ENCODE measurements around the gene TMEM97.

The TMEM97 gene

DNA sequence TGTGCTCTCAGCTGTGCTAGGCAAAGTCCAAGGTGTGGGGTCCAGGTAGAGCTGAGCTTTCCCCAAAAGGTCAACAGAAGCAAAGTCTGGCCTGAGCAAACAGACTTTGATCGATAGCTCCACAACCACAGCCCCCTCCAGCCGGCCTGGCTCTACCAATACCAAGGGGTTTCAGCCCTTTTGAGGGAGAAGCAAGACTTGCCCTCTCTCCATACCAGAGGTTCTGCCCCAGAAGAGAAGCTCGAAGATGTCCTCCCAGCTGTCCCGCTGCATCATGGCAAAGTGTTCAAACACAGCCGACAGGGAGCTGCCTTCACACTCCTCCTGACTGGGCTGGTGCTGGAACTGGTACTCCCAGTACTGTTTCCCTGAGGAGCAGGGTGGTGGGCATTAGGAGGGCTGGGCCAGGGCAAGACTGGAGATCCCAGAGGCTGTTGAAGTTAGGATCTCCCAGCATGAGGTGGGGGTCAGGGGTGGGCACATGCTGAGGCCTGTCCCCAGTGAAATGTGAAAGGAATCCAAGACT is 49.4 kb downstream of the TMEM97 start:
- Histone ChIP-seq H3K9me3 (ENCODE audit: control insufficient read depth in 1 of 2, low read length in 2 of 2) (no peaks in the 10 kb centered on the region), H3K36me3 (ENCODE audit: control insufficient read depth in 1 of 2, insufficient read depth in 2 of 2, low read length in 2 of 2) (peaks cover 7 to 23% of the 10 kb centered on the region in 2 donors), H3K4me3 (ENCODE audit: low read depth in 1 of 2, low read length in 2 of 2) (no peak overlapping the region), H3K27ac (ENCODE audit: low read length) (no peak overlapping the region), H3K27me3 (ENCODE audit: low read depth, low read length) (peaks cover 5% of the 10 kb centered on the region), H3K4me1 (ENCODE audit: control insufficient read depth in 1 of 2, insufficient read depth in 2 of 2, low read length in 2 of 2) (peaks cover 13 to 15% of the 10 kb centered on the region in 2 donors)

DNA sequence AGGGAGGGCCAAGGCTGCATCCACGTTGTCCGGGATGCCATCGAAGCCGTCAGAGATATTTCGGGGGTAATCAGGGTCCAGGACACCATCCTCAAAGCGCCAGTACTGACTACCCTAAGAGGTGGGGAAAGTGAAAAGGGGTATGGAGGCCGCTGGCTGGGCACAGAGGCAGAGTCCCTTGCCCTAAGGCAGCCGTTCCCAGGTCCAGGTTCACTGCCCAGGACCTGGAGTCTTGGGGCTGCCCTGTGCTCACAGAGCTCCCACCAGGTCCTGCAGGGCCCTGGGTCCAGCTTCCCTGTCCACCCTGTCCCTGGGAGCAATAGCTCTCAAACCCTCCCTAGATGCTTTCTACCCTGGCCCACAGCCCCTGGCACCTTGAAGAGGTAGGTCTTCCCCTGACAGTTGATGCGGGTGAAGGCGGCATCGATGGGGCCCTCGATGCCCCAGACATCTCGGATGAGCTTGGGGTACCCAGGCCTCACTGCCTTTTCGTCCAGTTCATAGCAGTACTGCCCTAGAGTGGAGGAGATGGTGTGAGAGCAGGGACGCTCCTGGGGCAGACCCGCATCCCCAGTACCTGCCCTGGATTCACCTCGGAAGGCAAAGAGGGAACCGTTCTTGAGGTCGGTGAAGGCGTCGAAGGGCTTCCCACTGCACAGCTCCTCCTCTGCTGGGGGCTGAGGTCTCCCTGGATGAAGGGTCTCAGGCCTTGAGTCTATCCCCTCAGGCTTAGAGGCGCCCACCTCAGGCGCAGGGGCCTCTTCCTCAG is 50.1 kb downstream of the TMEM97 start:
- H3K27ac ChIP-seq (ENCODE audit: low read length) = no peak overlapping the region
- no peaks in the 10 kb centered on the region for H3K9me3 ChIP-seq (ENCODE audit: control insufficient read depth in 1 of 2, low read length in 2 of 2)
- H3K4me1 ChIP-seq (ENCODE audit: control insufficient read depth in 1 of 2, insufficient read depth in 2 of 2, low read length in 2 of 2) = peaks cover 16% of the 10 kb centered on the region in 2 donors
- peaks cover 5% of the 10 kb centered on the region for H3K27me3 ChIP-seq (ENCODE audit: low read depth, low read length)
- H3K4me3 ChIP-seq (ENCODE audit: low read depth in 1 of 2, low read length in 2 of 2) = no peak overlapping the region
- H3K36me3 ChIP-seq (ENCODE audit: control insufficient read depth in 1 of 2, insufficient read depth in 2 of 2, low read length in 2 of 2) = peaks cover 0 to 16% of the 10 kb centered on the region in 2 donors

DNA sequence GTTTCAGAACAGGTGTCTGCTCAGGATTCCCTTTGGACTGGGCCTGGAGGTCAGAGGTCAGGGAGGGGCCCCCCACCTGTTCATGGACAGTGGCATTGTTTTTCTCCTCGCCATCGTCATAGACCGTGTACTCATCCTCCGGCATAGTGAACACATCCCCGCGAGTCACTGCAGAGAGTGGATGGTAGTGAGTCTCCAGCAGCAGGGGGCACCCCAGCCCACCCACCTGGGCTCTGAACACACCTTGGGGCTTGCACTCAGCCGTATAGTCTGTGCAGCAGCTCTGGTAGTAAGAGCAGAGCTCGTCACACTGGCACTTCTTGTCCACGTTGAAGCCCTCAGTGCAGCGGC is 50.7 kb downstream of the TMEM97 start:
- H3K4me3 ChIP-seq (ENCODE audit: low read depth in 1 of 2, low read length in 2 of 2) = no peak overlapping the region
- peaks cover 5% of the 10 kb centered on the region for H3K27me3 ChIP-seq (ENCODE audit: low read depth, low read length)
- H3K9me3 ChIP-seq (ENCODE audit: control insufficient read depth in 1 of 2, low read length in 2 of 2) = no peaks in the 10 kb centered on the region
- H3K27ac ChIP-seq (ENCODE audit: low read length) = no peak overlapping the region
- H3K36me3 ChIP-seq (ENCODE audit: control insufficient read depth in 1 of 2, insufficient read depth in 2 of 2, low read length in 2 of 2) = peaks cover 0 to 12% of the 10 kb centered on the region in 2 donors
- peaks cover 16% of the 10 kb centered on the region in 2 donors for H3K4me1 ChIP-seq (ENCODE audit: control insufficient read depth in 1 of 2, insufficient read depth in 2 of 2, low read length in 2 of 2)

DNA sequence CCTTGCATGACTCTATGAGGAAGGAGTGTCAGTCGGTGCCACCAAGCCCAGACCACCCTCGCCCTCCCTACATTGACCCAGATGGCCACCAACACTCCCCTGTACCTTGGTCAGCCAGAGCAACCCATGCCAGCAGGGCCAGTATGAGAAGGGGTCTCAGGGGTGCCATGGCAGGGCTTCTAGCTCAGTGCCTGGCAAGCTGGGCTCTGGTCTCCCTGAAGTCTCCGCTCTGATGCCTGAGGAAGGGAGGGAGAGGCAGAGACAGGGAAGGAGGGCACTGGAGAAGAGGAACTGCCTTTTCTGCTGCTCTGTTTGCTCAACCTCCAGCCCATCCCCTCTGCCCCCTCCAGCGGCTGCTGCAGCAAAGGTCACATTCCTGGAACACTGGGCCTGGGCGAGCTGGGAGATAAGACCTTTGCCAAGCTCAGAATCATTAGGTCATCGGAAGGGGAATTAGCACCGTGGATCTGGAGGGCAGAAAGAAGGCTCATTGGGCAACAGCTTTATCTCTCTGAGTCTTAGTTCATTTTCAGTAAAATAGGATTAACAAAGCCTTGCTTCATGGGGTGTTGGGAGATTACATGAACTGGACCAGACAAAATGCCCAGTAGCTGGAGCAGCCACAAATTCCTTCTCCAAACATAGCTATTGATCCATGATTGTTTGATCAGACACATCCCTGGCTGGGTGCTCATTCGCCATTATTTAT is 51.2 kb downstream of the TMEM97 start, which contains the start of gene VTN:
VTN (minus strand) TSS at position 273 of the 709 bp plus-strand sequence; CDS start at position 169, 104 bp downstream.
- peaks cover 0 to 9% of the 10 kb centered on the region in 2 donors for H3K36me3 ChIP-seq (ENCODE audit: control insufficient read depth in 1 of 2, insufficient read depth in 2 of 2, low read length in 2 of 2)
- H3K9me3 ChIP-seq (ENCODE audit: control insufficient read depth in 1 of 2, low read length in 2 of 2) = no peaks in the 10 kb centered on the region
- H3K27me3 ChIP-seq (ENCODE audit: low read depth, low read length) = peaks cover 5% of the 10 kb centered on the region
- H3K27ac ChIP-seq (ENCODE audit: low read length) = peak within 1 kb of the TSS; percentile 56
- H3K4me1 ChIP-seq (ENCODE audit: control insufficient read depth in 1 of 2, insufficient read depth in 2 of 2, low read length in 2 of 2) = peaks cover 16% of the 10 kb centered on the region in 2 donors
- peak within 1 kb of the TSS in 1 of 2 donors; percentile 78 for H3K4me3 ChIP-seq (ENCODE audit: low read depth in 1 of 2, low read length in 2 of 2)

DNA sequence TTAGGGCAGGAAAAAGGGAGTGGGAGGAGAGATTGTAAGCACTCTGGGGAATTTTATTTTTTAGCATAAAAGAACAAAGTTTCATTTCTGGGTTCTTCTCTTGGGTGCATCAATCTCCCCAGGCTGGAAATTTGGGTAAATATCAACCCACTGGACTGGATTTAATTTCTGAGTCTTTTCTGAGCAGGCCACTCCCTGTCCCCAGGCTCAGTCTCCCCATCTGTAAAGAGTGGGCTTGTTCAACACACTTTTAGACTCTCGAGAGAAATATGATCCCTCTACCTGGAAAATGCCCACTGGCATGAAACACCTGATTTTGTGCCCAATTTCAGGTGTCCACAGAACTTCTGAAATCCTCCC is 51.7 kb downstream of the TMEM97 start:
- H3K27me3 ChIP-seq (ENCODE audit: low read depth, low read length) = peaks cover 5% of the 10 kb centered on the region
- no peaks in the 10 kb centered on the region for H3K9me3 ChIP-seq (ENCODE audit: control insufficient read depth in 1 of 2, low read length in 2 of 2)
- peaks cover 0 to 4% of the 10 kb centered on the region in 2 donors for H3K36me3 ChIP-seq (ENCODE audit: control insufficient read depth in 1 of 2, insufficient read depth in 2 of 2, low read length in 2 of 2)
- peaks cover 16% of the 10 kb centered on the region in 2 donors for H3K4me1 ChIP-seq (ENCODE audit: control insufficient read depth in 1 of 2, insufficient read depth in 2 of 2, low read length in 2 of 2)
- H3K4me3 ChIP-seq (ENCODE audit: low read depth in 1 of 2, low read length in 2 of 2) = no peak overlapping the region
- peak overlapping the region; percentile 56 for H3K27ac ChIP-seq (ENCODE audit: low read length)

DNA sequence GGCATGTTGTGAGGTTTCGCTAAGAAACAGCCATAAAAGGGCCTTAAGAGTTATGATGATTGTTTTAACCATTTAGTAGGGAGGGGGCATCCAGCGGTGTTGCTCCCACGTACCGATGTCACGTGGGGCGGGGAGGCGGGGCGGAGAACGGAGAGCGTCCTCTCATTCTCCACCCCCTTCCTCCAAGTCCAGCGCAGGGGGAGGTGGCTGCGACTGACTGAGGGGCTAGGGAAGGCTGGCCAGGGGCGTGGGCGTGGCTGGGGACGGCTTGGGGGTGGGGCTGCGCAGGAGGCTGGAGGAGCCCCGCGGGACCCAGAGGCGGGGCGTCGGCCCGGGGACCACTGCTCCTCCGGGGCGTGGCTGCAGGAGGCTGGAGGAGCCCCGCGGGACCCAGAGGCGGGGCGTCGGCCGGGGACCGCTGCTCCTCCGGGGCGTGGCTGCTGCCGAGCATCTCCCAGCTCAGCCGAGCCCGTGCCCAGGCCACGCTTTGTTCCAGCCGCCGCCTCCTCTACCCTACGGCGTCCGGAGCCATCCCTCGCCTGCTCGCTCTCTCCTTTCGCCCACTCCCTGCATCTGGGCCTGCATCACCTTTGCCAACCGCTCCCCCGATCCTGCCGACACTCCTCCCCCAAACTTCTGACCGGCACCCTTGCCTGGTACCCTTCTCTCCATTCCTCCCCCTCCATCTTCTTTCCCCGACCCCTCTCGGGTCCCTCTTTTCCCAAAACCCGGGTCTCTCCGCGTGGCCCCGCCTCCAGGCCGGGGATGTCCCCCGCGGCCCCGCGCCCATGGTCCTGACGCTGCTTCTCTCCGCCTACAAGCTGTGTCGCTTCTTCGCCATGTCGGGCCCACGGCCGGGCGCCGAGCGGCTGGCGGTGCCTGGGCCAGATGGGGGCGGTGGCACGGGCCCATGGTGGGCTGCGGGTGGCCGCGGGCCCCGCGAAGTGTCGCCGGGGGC is 52.5 kb downstream of the TMEM97 start, which contains the start of gene SARM1:
SARM1 (plus strand) TSS at position 450 of the 958 bp plus-strand sequence; CDS start at position 789, 339 bp downstream.
- Histone ChIP-seq H3K27ac (ENCODE audit: low read length) (peak within 1 kb of the TSS; percentile 56), H3K4me1 (ENCODE audit: control insufficient read depth in 1 of 2, insufficient read depth in 2 of 2, low read length in 2 of 2) (peaks cover 16% of the 10 kb centered on the region in 2 donors), H3K27me3 (ENCODE audit: low read depth, low read length) (peaks cover 5% of the 10 kb centered on the region), H3K36me3 (ENCODE audit: control insufficient read depth in 1 of 2, insufficient read depth in 2 of 2, low read length in 2 of 2) (peaks cover 0 to under 1% of the 10 kb centered on the region in 2 donors), H3K4me3 (ENCODE audit: low read depth in 1 of 2, low read length in 2 of 2) (peak within 1 kb of the TSS; percentile 60 to 78), H3K9me3 (ENCODE audit: control insufficient read depth in 1 of 2, low read length in 2 of 2) (no peaks in the 10 kb centered on the region)

DNA sequence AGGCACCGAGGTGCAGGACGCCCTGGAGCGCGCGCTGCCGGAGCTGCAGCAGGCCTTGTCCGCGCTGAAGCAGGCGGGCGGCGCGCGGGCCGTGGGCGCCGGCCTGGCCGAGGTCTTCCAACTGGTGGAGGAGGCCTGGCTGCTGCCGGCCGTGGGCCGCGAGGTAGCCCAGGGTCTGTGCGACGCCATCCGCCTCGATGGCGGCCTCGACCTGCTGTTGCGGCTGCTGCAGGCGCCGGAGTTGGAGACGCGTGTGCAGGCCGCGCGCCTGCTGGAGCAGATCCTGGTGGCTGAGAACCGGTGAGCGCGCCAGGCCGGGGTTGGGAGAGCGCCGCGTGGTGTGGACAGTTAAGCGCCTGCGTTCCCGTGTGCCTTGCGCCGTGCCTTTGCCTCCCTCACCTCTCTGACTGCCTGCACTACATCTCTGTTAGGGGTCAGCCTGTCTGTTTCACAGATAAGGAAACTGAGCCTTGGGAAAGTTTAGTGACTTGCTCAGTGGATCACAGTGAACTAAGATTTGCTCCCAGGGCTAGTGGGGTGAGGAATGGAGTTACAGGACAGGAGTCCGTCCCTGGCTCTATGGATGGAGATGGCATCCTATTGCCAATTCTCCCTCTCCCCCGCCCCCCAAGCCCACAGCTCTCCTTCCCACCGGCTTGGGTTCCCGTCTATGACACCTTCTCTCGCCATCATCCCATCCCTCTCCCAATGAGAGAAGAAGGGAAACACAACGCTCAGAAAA is 53.4 kb downstream of the TMEM97 start:
- Histone ChIP-seq H3K27me3 (ENCODE audit: low read depth, low read length) (peaks cover 5% of the 10 kb centered on the region), H3K4me1 (ENCODE audit: control insufficient read depth in 1 of 2, insufficient read depth in 2 of 2, low read length in 2 of 2) (peaks cover 16% of the 10 kb centered on the region in 2 donors), H3K4me3 (ENCODE audit: low read depth in 1 of 2, low read length in 2 of 2) (peak overlapping the region; percentile 55 to 78), H3K9me3 (ENCODE audit: control insufficient read depth in 1 of 2, low read length in 2 of 2) (no peaks in the 10 kb centered on the region), H3K36me3 (ENCODE audit: control insufficient read depth in 1 of 2, insufficient read depth in 2 of 2, low read length in 2 of 2) (no peaks in the 10 kb centered on the region), H3K27ac (ENCODE audit: low read length) (no peak overlapping the region)

DNA sequence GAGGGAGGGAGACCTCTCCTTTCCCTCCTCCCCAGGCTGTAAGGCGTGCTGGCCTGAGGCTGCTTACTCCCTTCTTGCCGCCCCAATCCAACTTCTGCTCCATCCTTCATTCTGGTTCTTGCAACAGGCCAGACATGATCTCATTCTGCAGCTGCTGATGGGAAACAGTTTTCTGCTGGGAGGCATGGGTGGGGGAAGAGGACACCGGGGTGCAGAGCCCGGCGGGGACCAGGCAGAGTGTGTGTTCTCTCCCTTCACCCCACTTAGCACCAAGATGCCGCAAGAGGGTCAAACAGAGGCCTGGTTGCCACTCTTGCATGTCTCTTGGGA is 53.9 kb downstream of the TMEM97 start:
- Histone ChIP-seq H3K9me3 (ENCODE audit: control insufficient read depth in 1 of 2, low read length in 2 of 2) (no peaks in the 10 kb centered on the region), H3K36me3 (ENCODE audit: control insufficient read depth in 1 of 2, insufficient read depth in 2 of 2, low read length in 2 of 2) (no peaks in the 10 kb centered on the region), H3K27ac (ENCODE audit: low read length) (no peak overlapping the region), H3K4me3 (ENCODE audit: low read depth in 1 of 2, low read length in 2 of 2) (peak overlapping the region; percentile 55 to 78), H3K27me3 (ENCODE audit: low read depth, low read length) (peaks cover 5% of the 10 kb centered on the region), H3K4me1 (ENCODE audit: control insufficient read depth in 1 of 2, insufficient read depth in 2 of 2, low read length in 2 of 2) (peaks cover 16% of the 10 kb centered on the region in 2 donors)

Measured in muscle layer of duodenum (tissue), 2 donors.